GM12872 (cell line): ENCODE data around the gene GPR61.

Source experiments
- CTCF ChIP-seq: IDR thresholded peaks from 3 replicates; pipeline ENCODE4 v1.5.1; 2011; ENCODE audit warnings: low read depth, mild to moderate bottlenecking, low read length, moderate library complexity; ENCODE audit not compliant: insufficient read depth

The GPR61 gene

GRCh38 chr1:109501644-109502363 lies 37.9 kb upstream of the GPR61 start:
- no peak for TF ChIP-seq CTCF

GRCh38 chr1:109502364-109502851 lies 37.3 kb upstream of the GPR61 start:
- no peak for TF ChIP-seq CTCF

DNA sequence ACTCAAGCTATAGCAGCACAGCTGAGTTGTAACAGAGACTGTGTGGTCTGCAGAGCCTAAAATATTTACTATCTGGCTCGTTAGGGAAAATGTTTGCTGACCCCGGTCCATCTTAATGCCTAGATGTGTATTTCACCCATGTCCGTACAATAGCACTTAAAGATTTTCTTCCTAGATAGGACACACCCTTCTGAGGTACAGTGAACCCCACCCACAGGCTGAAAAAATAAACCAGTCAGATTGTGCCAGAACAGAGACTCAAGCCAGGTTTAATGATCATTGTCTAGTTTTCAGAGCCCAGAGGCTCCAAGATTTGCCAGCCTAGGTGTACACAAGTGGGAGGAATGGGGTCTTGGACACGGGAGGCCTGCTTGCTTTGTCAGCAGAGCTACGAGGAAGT lies 35.7 kb upstream of the GPR61 start:
- TF ChIP-seq CTCF: no peak

- no peak for TF ChIP-seq CTCF
Observed at GRCh38 chr1:109504974-109505373, 34.7 kb upstream of the GPR61 start.

DNA sequence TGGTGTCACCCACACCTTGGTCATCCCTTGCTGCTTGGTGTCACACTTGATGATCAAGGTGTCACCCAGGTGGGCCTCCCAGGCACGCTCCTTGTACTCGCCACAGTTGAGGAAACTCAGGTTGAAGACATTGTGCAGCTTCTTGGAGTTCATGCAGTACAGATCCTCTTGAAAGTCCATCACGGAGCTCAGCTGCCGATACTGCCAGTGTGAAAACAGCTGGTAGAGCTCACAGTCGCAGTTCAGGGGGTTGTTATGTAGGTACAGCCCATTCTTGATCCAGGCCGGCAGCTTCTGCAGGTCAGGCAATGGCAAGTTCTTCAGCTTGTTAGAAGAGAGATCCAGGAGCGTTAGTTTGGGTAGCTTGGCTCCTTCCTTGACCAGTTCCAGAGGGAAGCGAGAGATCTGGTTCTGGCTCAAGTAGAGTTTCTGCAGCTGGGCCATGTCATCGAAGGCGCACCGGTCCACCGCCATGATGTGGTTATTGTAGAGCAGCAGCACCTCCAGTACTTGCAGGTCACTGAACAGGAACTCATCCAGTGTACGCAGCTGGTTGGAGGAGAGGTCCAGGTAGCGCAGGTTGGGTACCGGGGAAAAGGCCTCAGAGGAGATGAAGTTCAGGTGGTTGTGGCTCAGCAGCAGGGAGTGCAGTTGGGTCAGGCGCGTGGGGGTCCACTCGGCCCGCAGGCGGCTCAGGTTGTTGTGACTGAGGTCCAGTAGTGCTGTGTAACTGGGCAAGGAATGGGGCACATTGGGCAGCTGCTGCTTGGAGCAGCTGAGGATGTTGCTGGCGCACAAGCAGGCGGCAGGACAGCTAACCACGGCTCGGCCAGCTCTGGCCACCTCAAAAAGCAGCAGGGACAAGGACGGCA lies 31.4 kb upstream of the GPR61 start:
- TF ChIP-seq CTCF: no peak

- TF ChIP-seq CTCF: no peak
Observed at GRCh38 chr1:109508873-109509175, 30.8 kb upstream of the GPR61 start.
